Body of pancreas (tissue), 4 donors: Measurements from ENCODE around the gene MRPL30. TPM values are rescaled to one million over a fixed set of nuclear protein-coding genes. Genes with fewer than 3 reads are reported as not detected.
"Not testable (repeated sequence)": the region's sequence is repeated elsewhere in the genome, so short reads cannot be mapped to it uniquely, and the experiment has no call there.

Experiments
- ATAC-seq: fragments of 150-250 bp; one replicate; pipeline ENCODE4 v1.9.1; 2016
- DNase-seq, 4 donors: peaks; one replicate each; pipeline ENCODE4 v3.0.0-alpha.2; 2019
- H3K27ac ChIP-seq, 4 donors: fragments of 200-600 bp; sonication (generic); 1 replicate in 3 of 4; 2 replicates in 1 of 4; pipeline versions ENCODE4 v1.5.1 to v1.6.1; 2016 to 2019; ENCODE audit warnings: mild to moderate bottlenecking in 1 of 4, mixed read lengths in 1 of 4, moderate library complexity in 1 of 4
- H3K27me3 ChIP-seq, 2 donors: fragments of 200-600 bp; sonication (generic); one replicate each; pipeline ENCODE4 v1.6.0; 2016; ENCODE audit warnings: mild to moderate bottlenecking in 1 of 2
- H3K36me3 ChIP-seq, 2 donors: fragments of 200-600 bp; sonication (generic); replicated peaks in 1 of 2; 2 replicates each; pipeline ENCODE4 v1.5.1; 2016; ENCODE audit warnings: low read depth in 2 of 2; ENCODE audit not compliant: insufficient read depth in 1 of 2
- H3K4me1 ChIP-seq: fragments of 200-600 bp; sonication (generic); one replicate; pipeline ENCODE4 v1.6.0; 2016
- H3K4me3 ChIP-seq, 2 donors: fragments of 200-600 bp; sonication (generic); 1 replicate in 1 of 2; 2 replicates in 1 of 2; pipeline ENCODE4 v1.5.1; 2016 to 2019
- H3K9me3 ChIP-seq, 3 donors: fragments of 200-600 bp; sonication (generic); 1 replicate in 2 of 3; 2 replicates in 1 of 3; pipeline ENCODE4 v1.5.1; 2016
- CTCF ChIP-seq, 7 experiments: fragments of 450-650 bp in 4 of 7; fragments of 200-600 bp in 3 of 7; sonication (generic) in 3 of 7; IDR thresholded peaks; one replicate each; pipeline ENCODE4 v1.5.1; 2016 to 2019; ENCODE audit warnings: antibody characterized with exemption in 7 of 7
- POLR2A ChIP-seq, 3 donors: fragments of 450-650 bp; IDR thresholded peaks; one replicate each; pipeline ENCODE4 v1.6.1; 2016; ENCODE audit warnings: antibody characterized with exemption in 3 of 3, mild to moderate bottlenecking in 2 of 3
- WGBS, 2 donors: methylation state at CpG; one replicate each; pipeline ENCODE4 v1.1.5; 2017; 5-methylcytosine and 5-hydroxymethylcytosine counted together
- intact Hi-C: fragments of 100-400 bp; cut with DNase I; formaldehyde crosslinking; loops from one replicate; pipeline ENCODE4 v1.15.1; 2023
- total RNA-seq, 2 donors: library from RNA; depleted of rRNA; stranded (reverse); fragments of >200 nt; gene quantifications; one replicate each; pipeline ENCODE4 v1.1.0, GENCODE V29; 2016

Gene MRPL30
- total RNA-seq, 2 donors from 2014 or later = 6.9 to 17.6 TPM

GRCh38 chr2:99184811-99185210, 3.8 kb downstream of the MRPL30 start:
- Histone ChIP-seq H3K4me1 (peaks cover 27% of the 10 kb centered on the region), H3K4me3 (no peak overlapping the region), H3K9me3 (no peaks in the 10 kb centered on the region), H3K36me3 (peaks cover 0 to 2% of the 10 kb centered on the region in 2 donors), H3K27ac (no peak overlapping the region), H3K27me3 (no peaks in the 10 kb centered on the region)
- WGBS, 2 donors = 92 to 93% methylated on average over 6 of the region's 6 CpGs
- DNase-seq = no peak
- intact Hi-C loops = no loop called here
- no peak for ATAC-seq
- TF ChIP-seq CTCF (IDR thresholded peaks at IDR 0.05) (no peak), POLR2A (IDR thresholded peaks at IDR 0.05) (no peak)

GRCh38 chr2:99187011-99187410, 6.0 kb downstream of the MRPL30 start:
- H3K27ac ChIP-seq = no peak overlapping the region
- H3K4me1 ChIP-seq = peaks cover 16% of the 10 kb centered on the region
- intact Hi-C loops = no loop called here
- no peak for DNase-seq
- H3K9me3 ChIP-seq = no peaks in the 10 kb centered on the region
- no peak for TF ChIP-seq POLR2A (IDR thresholded peaks at IDR 0.05)
- TF ChIP-seq CTCF (IDR thresholded peaks at IDR 0.05) = no peak
- peaks cover 0 to 2% of the 10 kb centered on the region in 2 donors for H3K36me3 ChIP-seq
- H3K4me3 ChIP-seq = no peak overlapping the region
- no peaks in the 10 kb centered on the region for H3K27me3 ChIP-seq
- no peak for ATAC-seq

GRCh38 chr2:99188357-99188756, 7.4 kb downstream of the MRPL30 start:
- no peak for DNase-seq
- Histone ChIP-seq H3K27ac (no peak overlapping the region), H3K36me3 (peaks cover 0 to 2% of the 10 kb centered on the region in 2 donors), H3K9me3 (no peaks in the 10 kb centered on the region), H3K27me3 (no peaks in the 10 kb centered on the region), H3K4me1 (peaks cover 4% of the 10 kb centered on the region), H3K4me3 (no peak overlapping the region)
- 89 to 100% methylated on average over 3 of the region's 3 CpGs for WGBS, 2 donors
- no peak for ATAC-seq
- intact Hi-C loops = no loop called here
- no peak for TF ChIP-seq CTCF (IDR thresholded peaks at IDR 0.05)
- no peak for TF ChIP-seq POLR2A (IDR thresholded peaks at IDR 0.05)

GRCh38 chr2:99190548-99190947, 9.6 kb downstream of the MRPL30 start:
- Histone ChIP-seq H3K27ac (no peak overlapping the region), H3K4me3 (no peak overlapping the region), H3K27me3 (no peaks in the 10 kb centered on the region), H3K4me1 (no peaks in the 10 kb centered on the region), H3K9me3 (no peaks in the 10 kb centered on the region), H3K36me3 (peaks cover 0 to 7% of the 10 kb centered on the region in 2 donors)
- TF ChIP-seq CTCF (IDR thresholded peaks at IDR 0.05) (no peak), POLR2A (IDR thresholded peaks at IDR 0.05) (no peak)
- intact Hi-C loops = no loop called here
- WGBS, 2 donors = 69 to 87% methylated on average over 1 of the region's 1 CpG
- DNase-seq (no peak), ATAC-seq (no peak)

- H3K27me3 ChIP-seq, intact Hi-C loops, H3K4me3 ChIP-seq, H3K27ac ChIP-seq, ATAC-seq, DNase-seq, H3K9me3 ChIP-seq, H3K4me1 ChIP-seq: not testable (repeated sequence)
- H3K36me3 ChIP-seq = peaks cover 0 to 20% of the 10 kb centered on the region in 2 donors
- 98 to 100% methylated on average over 4 of the region's 4 CpGs for WGBS, 2 donors
These were observed 11.4 kb downstream of the MRPL30 start for GRCh38 chr2:99192364-99192763.
